Measurements from ENCODE around the gene PLK1. TPM values are rescaled to one million over a fixed set of nuclear protein-coding genes. Genes with fewer than 3 reads are reported as not detected.
"Not testable (repeated sequence)": the region's sequence is repeated elsewhere in the genome, so short reads cannot be mapped to it uniquely, and the experiment has no call there.

Gene PLK1
- total RNA-seq, 4 donors from 2014 or later: 0.88 to 2.7 (median 1.6) TPM

DNA sequence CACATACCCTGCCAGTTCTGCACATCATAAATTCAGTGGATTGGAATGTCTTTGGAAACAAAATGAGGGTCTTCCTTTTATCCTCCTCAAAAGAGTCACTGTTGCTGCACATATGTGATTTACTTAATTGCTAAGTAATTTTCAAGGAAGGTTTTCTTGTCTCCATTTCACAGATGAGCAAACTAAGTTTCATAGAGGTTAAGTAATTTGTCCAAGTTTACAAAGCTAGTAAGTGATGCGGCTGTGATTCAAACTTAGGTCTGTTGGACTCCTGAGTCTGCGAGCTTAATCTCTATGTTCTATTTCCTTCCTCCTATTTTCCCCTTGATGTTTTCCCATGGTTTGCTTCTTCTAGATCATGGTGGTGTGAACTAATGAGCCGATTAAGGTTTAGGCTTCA is 48.0 kb downstream of the PLK1 start:
- WGBS, 2 donors: 87% methylated on average over 3 of the region's 3 CpGs

DNA sequence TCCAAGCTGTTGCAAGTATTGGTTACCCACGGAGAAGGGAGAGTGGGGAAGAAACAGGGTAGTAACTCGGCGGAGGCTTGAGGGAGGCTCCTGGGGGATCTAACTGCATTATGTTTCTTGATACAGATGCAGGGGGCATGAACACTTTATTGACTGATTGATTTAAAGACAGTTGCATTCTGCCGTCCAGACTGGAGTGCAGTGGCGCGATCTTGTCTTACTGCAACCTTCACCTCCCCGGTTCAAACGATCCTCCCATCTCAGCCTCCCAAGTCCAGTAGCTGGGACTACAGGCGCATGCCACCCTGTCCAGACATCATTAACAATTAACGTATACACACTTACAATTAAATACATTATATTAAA is 49.4 kb downstream of the PLK1 start:
- intact Hi-C loops (cut with DNase I): no loop called here
- H3K4me3 ChIP-seq (replicated peaks in 1 of 3): no peak overlapping the region

More for the DNA sequence above, 48.0 kb downstream of the PLK1 start:
- no peak overlapping the region for H3K27ac ChIP-seq
- no peak overlapping the region for H3K4me3 ChIP-seq (replicated peaks in 1 of 3)
- DNase-seq: no peak
- no peaks in the 10 kb centered on the region for H3K27me3 ChIP-seq
- no peaks in the 10 kb centered on the region for H3K4me1 ChIP-seq
- TF ChIP-seq, protein P1, sequence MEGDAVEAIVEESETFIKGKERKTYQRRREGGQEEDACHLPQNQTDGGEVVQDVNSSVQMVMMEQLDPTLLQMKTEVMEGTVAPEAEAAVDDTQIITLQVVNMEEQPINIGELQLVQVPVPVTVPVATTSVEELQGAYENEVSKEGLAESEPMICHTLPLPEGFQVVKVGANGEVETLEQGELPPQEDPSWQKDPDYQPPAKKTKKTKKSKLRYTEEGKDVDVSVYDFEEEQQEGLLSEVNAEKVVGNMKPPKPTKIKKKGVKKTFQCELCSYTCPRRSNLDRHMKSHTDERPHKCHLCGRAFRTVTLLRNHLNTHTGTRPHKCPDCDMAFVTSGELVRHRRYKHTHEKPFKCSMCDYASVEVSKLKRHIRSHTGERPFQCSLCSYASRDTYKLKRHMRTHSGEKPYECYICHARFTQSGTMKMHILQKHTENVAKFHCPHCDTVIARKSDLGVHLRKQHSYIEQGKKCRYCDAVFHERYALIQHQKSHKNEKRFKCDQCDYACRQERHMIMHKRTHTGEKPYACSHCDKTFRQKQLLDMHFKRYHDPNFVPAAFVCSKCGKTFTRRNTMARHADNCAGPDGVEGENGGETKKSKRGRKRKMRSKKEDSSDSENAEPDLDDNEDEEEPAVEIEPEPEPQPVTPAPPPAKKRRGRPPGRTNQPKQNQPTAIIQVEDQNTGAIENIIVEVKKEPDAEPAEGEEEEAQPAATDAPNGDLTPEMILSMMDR (IDR thresholded peaks at IDR 0.05): no peak
- no peak for TF ChIP-seq POLR2A (IDR thresholded peaks at IDR 0.05)
- intact Hi-C loops (cut with DNase I): no loop called here
- H3K9me3 ChIP-seq: no peaks in the 10 kb centered on the region
- no peaks in the 10 kb centered on the region for H3K36me3 ChIP-seq

DNA sequence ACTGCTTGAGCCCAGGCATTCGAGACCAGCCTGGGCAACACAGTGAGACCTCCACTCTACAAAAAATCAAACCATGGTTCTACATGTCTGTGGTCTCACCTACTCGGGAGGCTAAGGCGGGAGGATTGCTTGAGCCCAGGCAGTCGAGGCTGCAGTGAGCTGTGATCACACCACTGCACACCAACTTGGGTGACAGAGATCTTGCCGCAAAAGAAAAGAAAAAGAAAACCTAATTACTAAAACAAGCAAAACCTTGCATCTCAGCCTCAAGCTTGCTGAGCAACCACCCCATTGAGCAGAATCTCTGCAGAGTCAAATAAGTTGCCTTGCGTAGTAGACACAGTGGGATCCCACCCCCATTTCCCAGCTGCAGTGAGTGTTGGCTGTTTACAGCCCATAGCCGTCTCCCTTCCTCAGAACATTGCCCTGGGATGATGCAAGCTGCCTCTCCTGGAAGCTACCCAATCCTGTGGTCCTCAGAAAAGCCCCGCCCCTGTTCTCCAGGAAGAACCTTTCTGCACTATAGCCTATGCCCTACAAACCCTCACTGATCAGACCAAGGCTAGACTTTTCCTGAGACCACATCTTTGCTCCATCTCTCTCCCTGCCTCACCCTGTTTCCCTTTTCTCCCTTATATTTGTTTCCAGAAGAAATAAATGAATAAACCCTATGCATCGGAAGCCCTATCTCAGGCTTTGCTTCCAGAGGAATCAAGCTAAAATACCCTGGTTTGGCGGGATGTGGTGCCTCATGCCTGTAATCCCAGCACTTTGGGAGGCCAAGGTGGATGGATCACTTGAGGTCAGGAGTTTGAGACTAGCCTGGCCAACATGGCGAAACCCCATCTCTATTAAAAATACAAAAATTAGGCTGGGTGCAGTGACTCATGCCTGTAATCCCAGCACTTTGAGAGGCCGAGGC is 51.1 kb downstream of the PLK1 start:
- DNase-seq: no peak

More for the DNA sequence above, 49.4 kb downstream of the PLK1 start:
- DNase-seq: no peak
- no peak for TF ChIP-seq POLR2A (IDR thresholded peaks at IDR 0.05)
- TF ChIP-seq, protein P1 (IDR thresholded peaks at IDR 0.05): peak in 1 of 6 experiments; percentile 22
- Histone ChIP-seq H3K9me3 (no peaks in the 10 kb centered on the region), H3K27me3 (no peaks in the 10 kb centered on the region), H3K36me3 (no peaks in the 10 kb centered on the region), H3K27ac (no peak overlapping the region), H3K4me1 (no peaks in the 10 kb centered on the region)
- 59 to 60% methylated on average over 10 of the region's 10 CpGs for WGBS, 2 donors

DNA sequence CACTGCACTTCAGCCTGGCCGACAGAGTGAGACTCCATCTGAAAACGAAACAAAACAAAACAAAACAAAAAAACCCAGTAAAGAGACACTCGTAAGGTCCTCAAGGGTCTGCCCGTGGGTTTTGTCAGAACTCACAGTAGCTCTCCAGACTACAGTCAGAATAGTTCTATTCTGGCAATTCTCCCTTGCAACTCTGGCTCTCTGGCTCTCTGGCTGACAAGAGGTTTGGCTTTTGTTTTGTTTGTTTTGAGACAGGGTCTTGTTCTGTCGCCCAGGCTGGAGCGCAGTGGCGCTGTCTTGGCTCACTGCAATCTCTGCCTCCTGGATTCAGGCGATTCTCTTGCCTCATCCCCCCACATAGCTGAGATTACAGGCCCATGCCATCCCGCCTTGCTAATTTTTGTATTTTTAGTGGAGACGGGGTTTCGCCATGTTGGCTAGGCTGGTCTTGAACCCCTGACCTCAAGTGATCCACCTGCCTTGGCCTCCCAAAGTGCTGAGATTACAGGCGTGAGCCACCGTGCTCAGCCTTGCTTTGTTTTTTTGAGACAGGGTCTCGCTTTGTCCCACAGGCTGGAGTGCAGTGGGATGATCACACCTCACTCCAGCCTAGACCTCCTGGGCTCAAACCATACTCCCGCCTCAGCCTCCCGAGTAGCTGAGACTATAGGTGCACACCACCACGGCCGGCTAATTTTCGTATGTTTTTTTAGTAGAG is 55.6 kb downstream of the PLK1 start:
- Histone ChIP-seq H3K27me3 (no peaks in the 10 kb centered on the region), H3K9me3 (no peaks in the 10 kb centered on the region), H3K4me1 (no peaks in the 10 kb centered on the region), H3K27ac (no peak overlapping the region), H3K36me3 (no peaks in the 10 kb centered on the region), H3K4me3 (replicated peaks in 1 of 3) (no peak overlapping the region)
- intact Hi-C loops (cut with DNase I): no loop called here
- peak; percentile 30 to 37 for DNase-seq
- TF ChIP-seq POLR2A (IDR thresholded peaks at IDR 0.05): no peak
- TF ChIP-seq, protein P1 (IDR thresholded peaks at IDR 0.05): no peak
- 47 to 54% methylated on average over 16 to 19 of the region's 19 CpGs for WGBS, 2 donors

More for the DNA sequence above, 51.1 kb downstream of the PLK1 start:
- Histone ChIP-seq H3K4me3 (replicated peaks in 1 of 3) (no peak overlapping the region), H3K9me3 (no peaks in the 10 kb centered on the region), H3K4me1 (no peaks in the 10 kb centered on the region), H3K27me3 (no peaks in the 10 kb centered on the region), H3K27ac (no peak overlapping the region), H3K36me3 (no peaks in the 10 kb centered on the region)
- TF ChIP-seq, protein P1 (IDR thresholded peaks at IDR 0.05): no peak
- no peak for TF ChIP-seq POLR2A (IDR thresholded peaks at IDR 0.05)
- 85% methylated on average over 12 of the region's 12 CpGs for WGBS, 2 donors
- intact Hi-C loops (cut with DNase I): no loop called here

DNA sequence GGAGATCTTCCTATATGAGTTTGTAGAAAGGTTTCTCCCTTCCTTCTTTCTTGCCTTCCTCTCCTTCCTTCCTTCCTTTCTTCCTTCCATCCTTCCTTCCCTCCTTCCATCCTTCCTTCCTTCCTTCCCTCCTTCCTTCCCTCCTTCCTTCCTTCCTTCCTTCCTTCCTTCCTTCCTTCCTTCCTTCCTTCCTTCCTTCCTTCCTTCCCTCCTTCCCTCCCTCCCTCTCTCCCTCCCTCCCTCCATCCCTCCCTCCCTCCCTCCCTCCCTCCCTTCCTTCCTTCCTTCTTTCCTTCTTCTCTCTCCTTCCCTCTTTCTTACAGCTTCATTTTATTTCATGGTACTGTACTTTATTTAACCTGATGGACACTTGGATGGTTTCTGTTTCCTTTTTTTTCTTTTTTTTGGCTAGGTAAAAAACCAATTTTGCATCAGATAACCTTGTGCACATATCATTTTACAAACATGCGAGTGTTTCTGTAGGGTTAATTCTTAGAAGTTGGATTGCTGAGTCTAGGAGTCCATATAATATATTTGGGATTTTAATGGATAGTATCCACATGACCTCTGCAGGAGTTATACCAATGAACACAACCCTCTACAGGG is 58.8 kb downstream of the PLK1 start:
- DNase-seq; H3K9me3 ChIP-seq; H3K27me3 ChIP-seq; intact Hi-C loops (cut with DNase I); H3K36me3 ChIP-seq; H3K4me3 ChIP-seq (replicated peaks in 1 of 3); H3K4me1 ChIP-seq; H3K27ac ChIP-seq: not testable (repeated sequence)
- WGBS, 2 donors: 89 to 97% methylated on average over 1 of the region's 1 CpG

Data from thyroid gland (tissue), 4 donors.